ENCODE measurements around the gene SNX15.

GRCh38 chr11:65019824-65020223 is 7.4 kb upstream of the SNX15 start:
- no peak for TF ChIP-seq CTCF (IDR thresholded peaks at IDR 0.05 in 4 of 5, conservative IDR thresholded peaks at IDR 0.05 in 1 of 5)
- TF ChIP-seq POLR2A (IDR thresholded peaks at IDR 0.05) = no peak

All from gastrocnemius medialis (tissue), 4 donors.